Right lung (tissue), 5 donors: Measurements from ENCODE around the gene DGCR8. TPM values are rescaled to one million over a fixed set of nuclear protein-coding genes. Genes with fewer than 3 reads are reported as not detected.

ENCODE experiments used
- DNase-seq, 2 donors: peaks; one replicate each; pipeline ENCODE4 v3.0.0-alpha.2; 2013
- polyA plus RNA-seq, 5 donors: library from polyadenylated mRNA; unstranded; fragments of 120-200 nt; gene quantifications; one replicate each; pipeline versions ENCODE4 v1.2.1 to v1.2.3, GENCODE V29; 2013; ENCODE audit warnings: inconsistent platforms in 1 of 5, low replicate concordance in 1 of 5; ENCODE audit not compliant: insufficient read length in 5 of 5, insufficient read depth in 1 of 5

The DGCR8 gene
- polyA plus RNA-seq, 5 donors = 42.6 to 50.7 (median 45.2) TPM

- no peak for DNase-seq
Observed at GRCh38 chr22:20088263-20088648, 8.2 kb downstream of the DGCR8 start.

GRCh38 chr22:20089226-20089976 is 9.4 kb downstream of the DGCR8 start:
- DNase-seq = no peak

- DNase-seq = no peak
Observed at GRCh38 chr22:20089977-20090729, 10.1 kb downstream of the DGCR8 start.

- DNase-seq = no peak
Observed at GRCh38 chr22:20090730-20091240, 10.7 kb downstream of the DGCR8 start.

- no peak for DNase-seq
Observed at GRCh38 chr22:20091690-20092476, 11.8 kb downstream of the DGCR8 start.

GRCh38 chr22:20092477-20092854 is 12.4 kb downstream of the DGCR8 start:
- no peak for DNase-seq

GRCh38 chr22:20093418-20094196 is 13.6 kb downstream of the DGCR8 start:
- DNase-seq = no peak

- DNase-seq = no peak
Observed at GRCh38 chr22:20094197-20094807, 14.3 kb downstream of the DGCR8 start.

- no peak for DNase-seq
Observed at GRCh38 chr22:20095521-20095920, 15.5 kb downstream of the DGCR8 start.

GRCh38 chr22:20096574-20097420 is 16.8 kb downstream of the DGCR8 start:
- DNase-seq = no peak

- no peak for DNase-seq
Observed at GRCh38 chr22:20099099-20099711, 19.2 kb downstream of the DGCR8 start.

GRCh38 chr22:20101638-20102037 is 21.6 kb downstream of the DGCR8 start:
- DNase-seq = no peak

GRCh38 chr22:20102203-20102780 is 22.3 kb downstream of the DGCR8 start:
- no peak for DNase-seq

GRCh38 chr22:20105456-20106204 is 25.6 kb downstream of the DGCR8 start:
- no peak for DNase-seq

GRCh38 chr22:20106205-20106848 is 26.3 kb downstream of the DGCR8 start:
- DNase-seq = no peak

- no peak for DNase-seq
Observed at GRCh38 chr22:20106849-20107237, 26.8 kb downstream of the DGCR8 start.

GRCh38 chr22:20107471-20107901 is 27.4 kb downstream of the DGCR8 start:
- no peak for DNase-seq
